HepG2 (cell line): ENCODE results near the gene MYLK. TPM values are rescaled to one million over a fixed set of nuclear protein-coding genes. Genes with fewer than 3 reads are reported as not detected.

Experiments used
- ATAC-seq: fragments of 200-7000 bp; cut with Tn5 transposase; 3 replicates; pipeline ENCODE4 v1.9.1; 2020; ENCODE audit warnings: mild to moderate bottlenecking, moderate library complexity
- BruUV-seq: library from RNA; stranded (reverse); fragments of 400-500 nt; replicated peaks from 2 replicates; lab custom pipeline; 2021; lab: Mats Ljungman, UMichigan
- CTCF ChIA-PET: fragments of 300-600 bp; formaldehyde crosslinking; extraction: SDS; loops from one replicate; lab custom pipeline; 2021; ENCODE audit warnings: low total read pairs, inconsistent platforms, low intra/inter-chr PET ratio; lab: Yijun Ruan, JAX
- POLR2A ChIA-PET: fragments of 350-600 bp; sonication (Branson Sonifier 250); formaldehyde crosslinking; loops from one replicate; lab custom pipeline; 2020; ENCODE audit warnings: antibody characterized with exemption, inconsistent platforms; lab: Yijun Ruan, JAX
- DNase-seq: peaks from one replicate; pipeline ENCODE4 v3.0.0-alpha.2; 2015; ENCODE audit warnings: low spot score
- FAIRE-seq: peaks from 3 replicates; lab custom pipeline; 2011; peaks lifted over from hg19 to GRCh38; lab: Jason Lieb, UNC
- H2AFZ ChIP-seq: one replicate; pipeline ENCODE4 v1.6.1; 2011; ENCODE audit warnings: low read length, inconsistent platforms
- H3K27ac ChIP-seq: fragments of 300-600 bp; 3 replicates; pipeline ENCODE4 v1.8.0; 2011; ENCODE audit warnings: mixed run types, mild to moderate bottlenecking, mixed read lengths, low read length, inconsistent platforms; ENCODE audit not compliant: insufficient read depth; ENCODE audit errors: extremely low read length
- H3K27me3 ChIP-seq, 2 experiments: fragments of 200-600 bp in 1 of 2; 2 replicates in 1 of 2; 3 replicates in 1 of 2; pipeline versions ENCODE4 v1.6.0 to v1.8.0; 2011; ENCODE audit warnings: low read length in 2 of 2, mild to moderate bottlenecking in 2 of 2, moderate library complexity in 2 of 2, inconsistent platforms in 1 of 2; ENCODE audit not compliant: insufficient read depth in 2 of 2, control insufficient read depth in 1 of 2
- H3K36me3 ChIP-seq, 2 experiments: fragments of 200-600 bp in 1 of 2; replicated peaks in 1 of 2; 2 replicates in 1 of 2; 3 replicates in 1 of 2; pipeline versions ENCODE4 v1.5.1 to v1.8.0; 2011; ENCODE audit warnings: low read length in 2 of 2, inconsistent platforms in 1 of 2; ENCODE audit not compliant: insufficient read depth in 2 of 2, control insufficient read depth in 1 of 2
- H3K4me1 ChIP-seq: 2 replicates; pipeline ENCODE4 v1.5.1; 2012; ENCODE audit warnings: low read length, inconsistent platforms; ENCODE audit not compliant: insufficient read depth
- H3K4me2 ChIP-seq: 2 replicates; pipeline ENCODE4 v1.6.0; 2011; ENCODE audit warnings: low read depth, low read length, inconsistent platforms
- H3K4me3 ChIP-seq, 3 experiments: fragments of 200-600 bp in 1 of 3; sonication (generic), shearing (Covaris generic) in 1 of 3; replicated peaks in 1 of 3; 2 replicates each; pipeline ENCODE4 v1.5.1; 2011 to 2016; ENCODE audit warnings: low read length in 3 of 3, inconsistent platforms in 2 of 3, low read depth in 2 of 3, mild to moderate bottlenecking in 2 of 3, control low read depth in 1 of 3, mixed read lengths in 1 of 3; ENCODE audit not compliant: insufficient read depth in 1 of 3
- H3K79me2 ChIP-seq: one replicate; pipeline ENCODE4 v1.6.1; 2011; ENCODE audit warnings: low read length, inconsistent platforms; ENCODE audit not compliant: insufficient read depth
- H3K9ac ChIP-seq: 2 replicates; pipeline ENCODE4 v1.6.0; 2011; ENCODE audit warnings: mild to moderate bottlenecking, low read depth, low read length, inconsistent platforms; ENCODE audit not compliant: insufficient read depth
- H3K9me3 ChIP-seq: 2 replicates; pipeline ENCODE4 v1.5.1; 2012; ENCODE audit warnings: mild to moderate bottlenecking, low read length
- H4K20me1 ChIP-seq: 2 replicates; pipeline ENCODE4 v1.6.0; 2011; ENCODE audit warnings: inconsistent platforms, mild to moderate bottlenecking, low read length, moderate library complexity; ENCODE audit not compliant: insufficient read depth
- KDM1A ChIP-seq: IDR thresholded peaks from 2 replicates; pipeline ENCODE4 v1.6.1; 2016; ENCODE audit warnings: missing compliant biosample characterization
- ZEB1 ChIP-seq: IDR thresholded peaks from 2 replicates; pipeline ENCODE4 v1.6.1; 2012; ENCODE audit warnings: mild to moderate bottlenecking, low read depth, inconsistent platforms; ENCODE audit not compliant: insufficient replicate concordance
- ZNF569 ChIP-seq: sonication (generic); formaldehyde crosslinking; IDR thresholded peaks from 2 replicates; pipeline ENCODE4 v1.5.0; 2020; ENCODE audit warnings: mild to moderate bottlenecking, missing genetic modification reagents, moderate library complexity, borderline replicate concordance
- ZNF788 ChIP-seq: sonication (generic); formaldehyde crosslinking; IDR thresholded peaks from 2 replicates; pipeline ENCODE4 v1.5.0; 2020; ENCODE audit warnings: mild to moderate bottlenecking, missing genetic modification reagents, borderline replicate concordance
- WGBS: methylation state at CpG from one replicate; pipeline ENCODE4 v1.1.6; 2017; ENCODE audit warnings: low lambda C conversion rate; 5-methylcytosine and 5-hydroxymethylcytosine counted together
- in situ Hi-C: cut with HindIII; loops from 2 replicates; pipeline ENCODE4 v1.10.0; 2017; ENCODE audit warnings: low pct_unique_long_range_greater_than_20kb; ENCODE audit not compliant: extremely low pct_ligation_motif_present
- intact Hi-C: fragments of 100-400 bp; cut with micrococcal nuclease; formaldehyde crosslinking; loops from one replicate; pipeline ENCODE4 v1.10.0; 2022; ENCODE audit not compliant: unreplicated experiment
- polyA plus RNA-seq, 8 experiments: library from polyadenylated mRNA; depleted of rRNA in 3 of 8; stranded (reverse) in 7 of 8; unstranded in 1 of 8; fragments of >200 nt; fragmentation: Illumina TruSeq in 4 of 8; extraction: Trizol in 4 of 8; gene quantifications; 2 replicates each; pipeline versions ENCODE4 v1.2.1 to v1.2.3, GENCODE V29; 2011 to 2016; ENCODE audit warnings: low read depth in 4 of 8, missing spikeins in 1 of 8, mixed read lengths in 1 of 8; ENCODE audit not compliant: insufficient read depth in 1 of 8
- total RNA-seq, 5 experiments: library from RNA; depleted of rRNA; stranded (reverse); fragments of >200 nt; fragmentation: Illumina TruSeq; extraction: Trizol; gene quantifications; 2 replicates each; pipeline ENCODE4 v1.2.3, GENCODE V29; 2016; ENCODE audit warnings: low read depth in 1 of 5
- TF ChIP-seq, protein P1 (sequence below): sonication (generic); formaldehyde crosslinking; IDR thresholded peaks from 2 replicates; pipeline ENCODE4 v1.5.1; 2020; ENCODE audit warnings: missing genetic modification reagents, mild to moderate bottlenecking, borderline replicate concordance
- TF ChIP-seq, protein P2 (sequence below): sonication (generic); formaldehyde crosslinking; conservative IDR thresholded peaks from 2 replicates; pipeline ENCODE4 v1.8.0; 2022; ENCODE audit warnings: missing genetic modification reagents
- TF ChIP-seq, protein P3 (sequence below): sonication (generic); formaldehyde crosslinking; IDR thresholded peaks from 2 replicates; pipeline ENCODE4 v1.5.0; 2020; ENCODE audit warnings: missing genetic modification reagents
- TF ChIP-seq, protein P4 (sequence below): sonication (generic); formaldehyde crosslinking; IDR thresholded peaks from one replicate; pipeline ENCODE4 v1.5.1; 2020; ENCODE audit warnings: mild to moderate bottlenecking, missing genetic modification reagents; ENCODE audit errors: not compliant biosample characterization

Gene MYLK
- total and polyA plus RNA-seq, 2 of the 13 experiments (the other 11 are each of a cell fraction or from before 2014, with no cell fraction given), result 10.6 to 34.9 TPM

DNA sequence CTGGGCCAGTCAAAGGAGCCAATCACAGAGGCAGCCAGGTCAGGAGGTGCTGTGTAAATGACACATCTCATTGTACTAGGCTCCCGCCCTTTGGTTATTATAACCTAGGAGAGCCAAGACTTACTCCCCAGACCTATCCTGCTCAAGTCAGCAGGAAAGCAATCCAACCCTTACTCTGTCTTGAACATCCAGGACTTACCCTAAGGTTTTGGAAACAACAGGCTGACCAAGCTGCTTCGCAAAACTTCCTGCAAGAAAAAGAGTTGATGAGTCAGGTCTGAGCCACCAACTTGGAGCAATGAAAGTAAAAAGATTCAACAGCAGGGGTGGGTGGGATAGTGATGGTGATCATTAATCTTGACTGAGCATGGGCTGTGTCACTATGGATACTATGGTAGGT lies 144.4 kb downstream of the MYLK start (continued):
- TF ChIP-seq, protein P1, sequence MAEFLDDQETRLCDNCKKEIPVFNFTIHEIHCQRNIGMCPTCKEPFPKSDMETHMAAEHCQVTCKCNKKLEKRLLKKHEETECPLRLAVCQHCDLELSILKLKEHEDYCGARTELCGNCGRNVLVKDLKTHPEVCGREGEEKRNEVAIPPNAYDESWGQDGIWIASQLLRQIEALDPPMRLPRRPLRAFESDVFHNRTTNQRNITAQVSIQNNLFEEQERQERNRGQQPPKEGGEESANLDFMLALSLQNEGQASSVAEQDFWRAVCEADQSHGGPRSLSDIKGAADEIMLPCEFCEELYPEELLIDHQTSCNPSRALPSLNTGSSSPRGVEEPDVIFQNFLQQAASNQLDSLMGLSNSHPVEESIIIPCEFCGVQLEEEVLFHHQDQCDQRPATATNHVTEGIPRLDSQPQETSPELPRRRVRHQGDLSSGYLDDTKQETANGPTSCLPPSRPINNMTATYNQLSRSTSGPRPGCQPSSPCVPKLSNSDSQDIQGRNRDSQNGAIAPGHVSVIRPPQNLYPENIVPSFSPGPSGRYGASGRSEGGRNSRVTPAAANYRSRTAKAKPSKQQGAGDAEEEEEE (CRISPR knock-in tag), result no peak
- TF ChIP-seq, protein P2, sequence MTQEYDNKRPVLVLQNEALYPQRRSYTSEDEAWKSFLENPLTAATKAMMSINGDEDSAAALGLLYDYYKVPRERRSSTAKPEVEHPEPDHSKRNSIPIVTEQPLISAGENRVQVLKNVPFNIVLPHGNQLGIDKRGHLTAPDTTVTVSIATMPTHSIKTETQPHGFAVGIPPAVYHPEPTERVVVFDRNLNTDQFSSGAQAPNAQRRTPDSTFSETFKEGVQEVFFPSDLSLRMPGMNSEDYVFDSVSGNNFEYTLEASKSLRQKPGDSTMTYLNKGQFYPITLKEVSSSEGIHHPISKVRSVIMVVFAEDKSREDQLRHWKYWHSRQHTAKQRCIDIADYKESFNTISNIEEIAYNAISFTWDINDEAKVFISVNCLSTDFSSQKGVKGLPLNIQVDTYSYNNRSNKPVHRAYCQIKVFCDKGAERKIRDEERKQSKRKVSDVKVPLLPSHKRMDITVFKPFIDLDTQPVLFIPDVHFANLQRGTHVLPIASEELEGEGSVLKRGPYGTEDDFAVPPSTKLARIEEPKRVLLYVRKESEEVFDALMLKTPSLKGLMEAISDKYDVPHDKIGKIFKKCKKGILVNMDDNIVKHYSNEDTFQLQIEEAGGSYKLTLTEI (CRISPR knock-in tag), result no peak
- TF ChIP-seq ZEB1, result no peak
- TF ChIP-seq ZNF788 (CRISPR knock-in tag), result no peak

DNA sequence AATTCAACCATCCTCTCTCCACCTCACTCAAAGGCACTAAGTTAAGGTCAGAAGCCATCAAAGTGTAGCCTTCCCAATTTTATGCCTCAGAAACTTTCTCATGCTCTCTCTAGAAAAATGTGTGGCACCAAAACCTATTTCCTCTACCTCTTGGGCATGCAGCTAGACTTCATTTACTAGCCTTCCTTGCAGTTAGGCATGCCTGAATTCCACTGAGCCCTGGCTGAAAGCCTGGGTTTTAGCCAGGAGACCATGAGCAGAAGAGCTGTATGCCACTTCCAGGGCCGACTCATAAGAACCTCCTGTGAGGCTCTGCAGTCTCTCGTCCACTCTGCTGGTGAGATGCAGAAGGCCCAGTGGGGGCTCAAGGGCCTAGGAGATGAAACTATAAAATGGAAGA lies 145.0 kb downstream of the MYLK start:
- no peak overlapping the region for H3K4me2 ChIP-seq
- POLR2A ChIA-PET, result no interaction called here
- in situ Hi-C loops, result no loop called here
- WGBS, result 90% methylated on average over 2 of the region's 2 CpGs
- CTCF ChIA-PET, result no interaction called here
- no peak for DNase-seq
- H3K27me3 ChIP-seq, result no peaks in the 10 kb centered on the region
- intact Hi-C loops, result no loop called here
- no TSS peak for BruUV-seq
- H3K9ac ChIP-seq, result no peak overlapping the region
- H3K9me3 ChIP-seq, result no peaks in the 10 kb centered on the region
- no peaks in the 10 kb centered on the region for H4K20me1 ChIP-seq
- ATAC-seq, result no peak
- no peak for FAIRE-seq
- no peak overlapping the region for H3K4me3 ChIP-seq
- TF ChIP-seq KDM1A (CRISPR knock-in tag), result no peak
- TF ChIP-seq ZNF569 (CRISPR knock-in tag), result no peak
- TF ChIP-seq, protein P3, sequence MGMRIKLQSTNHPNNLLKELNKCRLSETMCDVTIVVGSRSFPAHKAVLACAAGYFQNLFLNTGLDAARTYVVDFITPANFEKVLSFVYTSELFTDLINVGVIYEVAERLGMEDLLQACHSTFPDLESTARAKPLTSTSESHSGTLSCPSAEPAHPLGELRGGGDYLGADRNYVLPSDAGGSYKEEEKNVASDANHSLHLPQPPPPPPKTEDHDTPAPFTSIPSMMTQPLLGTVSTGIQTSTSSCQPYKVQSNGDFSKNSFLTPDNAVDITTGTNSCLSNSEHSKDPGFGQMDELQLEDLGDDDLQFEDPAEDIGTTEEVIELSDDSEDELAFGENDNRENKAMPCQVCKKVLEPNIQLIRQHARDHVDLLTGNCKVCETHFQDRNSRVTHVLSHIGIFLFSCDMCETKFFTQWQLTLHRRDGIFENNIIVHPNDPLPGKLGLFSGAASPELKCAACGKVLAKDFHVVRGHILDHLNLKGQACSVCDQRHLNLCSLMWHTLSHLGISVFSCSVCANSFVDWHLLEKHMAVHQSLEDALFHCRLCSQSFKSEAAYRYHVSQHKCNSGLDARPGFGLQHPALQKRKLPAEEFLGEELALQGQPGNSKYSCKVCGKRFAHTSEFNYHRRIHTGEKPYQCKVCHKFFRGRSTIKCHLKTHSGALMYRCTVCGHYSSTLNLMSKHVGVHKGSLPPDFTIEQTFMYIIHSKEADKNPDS (CRISPR knock-in tag), result no peak
- TF ChIP-seq, protein P4, sequence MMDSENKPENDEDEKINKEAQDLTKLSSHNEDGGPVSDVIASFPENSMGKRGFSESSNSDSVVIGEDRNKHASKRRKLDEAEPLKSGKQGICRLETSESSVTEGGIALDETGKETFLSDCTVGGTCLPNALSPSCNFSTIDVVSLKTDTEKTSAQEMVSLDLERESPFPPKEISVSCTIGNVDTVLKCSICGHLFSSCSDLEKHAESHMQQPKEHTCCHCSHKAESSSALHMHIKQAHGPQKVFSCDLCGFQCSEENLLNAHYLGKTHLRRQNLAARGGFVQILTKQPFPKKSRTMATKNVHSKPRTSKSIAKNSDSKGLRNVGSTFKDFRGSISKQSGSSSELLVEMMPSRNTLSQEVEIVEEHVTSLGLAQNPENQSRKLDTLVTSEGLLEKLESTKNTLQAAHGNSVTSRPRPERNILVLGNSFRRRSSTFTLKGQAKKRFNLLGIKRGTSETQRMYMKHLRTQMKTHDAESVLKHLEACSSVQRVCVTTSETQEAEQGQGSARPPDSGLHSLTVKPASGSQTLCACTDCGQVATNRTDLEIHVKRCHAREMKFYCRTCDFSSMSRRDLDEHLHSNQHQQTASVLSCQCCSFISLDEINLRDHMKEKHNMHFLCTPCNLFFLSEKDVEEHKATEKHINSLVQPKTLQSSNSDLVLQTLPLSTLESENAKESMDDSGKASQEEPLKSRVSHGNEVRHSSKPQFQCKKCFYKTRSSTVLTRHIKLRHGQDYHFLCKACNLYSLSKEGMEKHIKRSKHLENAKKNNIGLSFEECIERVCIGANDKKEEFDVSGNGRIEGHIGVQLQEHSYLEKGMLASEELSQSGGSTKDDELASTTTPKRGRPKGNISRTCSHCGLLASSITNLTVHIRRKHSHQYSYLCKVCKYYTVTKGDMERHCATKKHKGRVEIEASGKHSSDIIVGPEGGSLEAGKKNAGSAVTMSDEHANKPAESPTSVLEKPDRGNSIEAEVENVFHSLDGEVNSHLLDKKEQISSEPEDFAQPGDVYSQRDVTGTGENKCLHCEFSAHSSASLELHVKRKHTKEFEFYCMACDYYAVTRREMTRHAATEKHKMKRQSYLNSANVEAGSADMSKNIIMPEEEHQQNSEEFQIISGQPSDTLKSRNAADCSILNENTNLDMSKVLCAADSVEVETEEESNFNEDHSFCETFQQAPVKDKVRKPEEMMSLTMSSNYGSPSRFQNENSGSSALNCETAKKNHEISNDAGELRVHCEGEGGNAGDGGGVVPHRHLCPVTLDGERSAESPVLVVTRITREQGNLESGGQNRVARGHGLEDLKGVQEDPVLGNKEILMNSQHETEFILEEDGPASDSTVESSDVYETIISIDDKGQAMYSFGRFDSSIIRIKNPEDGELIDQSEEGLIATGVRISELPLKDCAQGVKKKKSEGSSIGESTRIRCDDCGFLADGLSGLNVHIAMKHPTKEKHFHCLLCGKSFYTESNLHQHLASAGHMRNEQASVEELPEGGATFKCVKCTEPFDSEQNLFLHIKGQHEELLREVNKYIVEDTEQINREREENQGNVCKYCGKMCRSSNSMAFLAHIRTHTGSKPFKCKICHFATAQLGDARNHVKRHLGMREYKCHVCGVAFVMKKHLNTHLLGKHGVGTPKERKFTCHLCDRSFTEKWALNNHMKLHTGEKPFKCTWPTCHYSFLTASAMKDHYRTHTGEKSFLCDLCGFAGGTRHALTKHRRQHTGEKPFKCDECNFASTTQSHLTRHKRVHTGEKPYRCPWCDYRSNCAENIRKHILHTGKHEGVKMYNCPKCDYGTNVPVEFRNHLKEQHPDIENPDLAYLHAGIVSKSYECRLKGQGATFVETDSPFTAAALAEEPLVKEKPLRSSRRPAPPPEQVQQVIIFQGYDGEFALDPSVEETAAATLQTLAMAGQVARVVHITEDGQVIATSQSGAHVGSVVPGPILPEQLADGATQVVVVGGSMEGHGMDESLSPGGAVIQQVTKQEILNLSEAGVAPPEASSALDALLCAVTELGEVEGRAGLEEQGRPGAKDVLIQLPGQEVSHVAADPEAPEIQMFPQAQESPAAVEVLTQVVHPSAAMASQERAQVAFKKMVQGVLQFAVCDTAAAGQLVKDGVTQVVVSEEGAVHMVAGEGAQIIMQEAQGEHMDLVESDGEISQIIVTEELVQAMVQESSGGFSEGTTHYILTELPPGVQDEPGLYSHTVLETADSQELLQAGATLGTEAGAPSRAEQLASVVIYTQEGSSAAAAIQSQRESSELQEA, result no peak
- TF ChIP-seq, all 625 proteins: peak for 0
- no peaks in the 10 kb centered on the region for H3K4me1 ChIP-seq
- no peaks in the 10 kb centered on the region for H3K79me2 ChIP-seq
- peaks cover 9 to 57% of the 10 kb centered on the region in 2 experiments; a peak in 4 of 5 replicates for H3K36me3 ChIP-seq
- H2AFZ ChIP-seq, result no peak overlapping the region
- no peak overlapping the region for H3K27ac ChIP-seq
